OCI-LY3 (cell line): ENCODE data around the gene DNAH10.

Experiments used
- H2AFZ ChIP-seq: fragments of 200-600, 300-600 bp; shearing (Covaris generic); 2 replicates; pipeline ENCODE4 v1.6.0; 2014; ENCODE audit warnings: antibody characterized with exemption, low read depth, low read length
- H3K27ac ChIP-seq: fragments of 200-600, 300-600 bp; sonication (generic); 2 replicates; pipeline ENCODE4 v1.5.1; 2014; ENCODE audit warnings: mild to moderate bottlenecking, low read length, moderate library complexity, mixed read lengths
- H3K27me3 ChIP-seq: fragments of 200-600, 300-600 bp; sonication (generic); 2 replicates; pipeline ENCODE4 v1.6.1; 2014; ENCODE audit warnings: low read depth, low read length, mixed read lengths
- H3K36me3 ChIP-seq: fragments of 200-600, 300-600 bp; sonication (generic); replicated peaks from 2 replicates; pipeline ENCODE3; 2014; ENCODE audit warnings: low read depth, low read length, mixed read lengths
- H3K4me1 ChIP-seq: fragments of 300-600, 200-600 bp; sonication (generic); 2 replicates; pipeline ENCODE4 v1.6.1; 2014; ENCODE audit warnings: low read length, mixed read lengths
- H3K4me2 ChIP-seq: fragments of 200-600, 300-600 bp; sonication (generic); 2 replicates; pipeline ENCODE4 v1.6.1; 2014; ENCODE audit warnings: low read length, mixed read lengths
- H3K4me3 ChIP-seq: fragments of 300-600, 200-600 bp; sonication (generic); 2 replicates; pipeline ENCODE4 v1.5.1; 2014; ENCODE audit warnings: antibody characterized with exemption, mild to moderate bottlenecking, low read length, moderate library complexity
- H3K79me2 ChIP-seq: fragments of 300-600, 200-600 bp; shearing (Covaris generic); 2 replicates; pipeline ENCODE4 v1.6.1; 2014; ENCODE audit warnings: mild to moderate bottlenecking, low read length, mixed read lengths
- H3K9ac ChIP-seq: fragments of 300-600, 200-600 bp; shearing (Covaris generic); 2 replicates; pipeline ENCODE4 v1.6.0; 2014; ENCODE audit warnings: mild to moderate bottlenecking, low read length, moderate library complexity
- H3K9me3 ChIP-seq: fragments of 200-600, 300-600 bp; shearing (Covaris generic); 2 replicates; pipeline ENCODE4 v1.6.1; 2014; ENCODE audit warnings: low read length, mixed read lengths; ENCODE audit not compliant: insufficient read depth
- H4K20me1 ChIP-seq: fragments of 200-600, 300-600 bp; sonication (generic); 2 replicates; pipeline ENCODE4 v1.6.1; 2016; ENCODE audit warnings: low read length, mixed read lengths; ENCODE audit not compliant: insufficient read depth
- EZH2phosphoT487 ChIP-seq: fragments of 200-600 bp; shearing (Covaris generic); IDR thresholded peaks from 2 replicates; pipeline ENCODE4 v1.6.1; 2018; ENCODE audit warnings: antibody characterized with exemption, mixed run types, low read depth
- TF ChIP-seq, protein P1 (sequence below): fragments of 200-600, 300-600 bp; sonication (generic); IDR thresholded peaks from 2 replicates; pipeline ENCODE4 v1.5.1; 2014; ENCODE audit warnings: antibody characterized with exemption, low read length, low read depth

Gene DNAH10

DNA sequence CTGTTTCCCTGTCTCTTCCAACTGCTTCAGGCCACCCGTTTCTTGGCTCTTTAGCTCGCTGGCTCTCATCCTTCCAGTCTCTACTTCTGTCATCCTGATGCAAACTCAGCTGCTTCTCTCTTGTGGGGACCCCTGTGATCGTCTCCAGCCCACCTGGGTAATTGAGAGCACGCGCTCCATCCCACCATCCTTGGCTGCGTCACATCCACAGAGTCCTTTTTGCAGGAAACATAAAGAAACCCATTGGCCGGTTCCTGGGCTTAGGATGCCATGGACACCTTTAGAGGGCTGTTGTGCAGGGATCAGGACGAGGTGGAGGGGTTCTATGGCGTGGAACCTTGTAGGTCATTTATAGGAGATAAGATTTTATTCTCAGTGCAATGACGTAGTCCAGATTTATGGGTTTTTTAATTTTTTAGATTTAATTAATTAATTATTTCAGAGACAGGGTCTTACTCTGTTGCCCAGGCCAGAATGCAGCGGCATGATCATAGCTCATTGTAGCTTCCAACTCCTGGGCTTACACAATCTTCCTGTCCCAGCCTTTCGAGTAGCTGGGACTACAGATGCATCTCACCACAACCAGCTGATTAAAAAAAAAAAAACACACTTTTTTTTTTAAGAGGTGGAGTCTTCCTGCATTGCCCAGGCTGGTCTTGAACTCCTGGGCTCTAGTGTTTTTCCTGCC is 127.9 kb downstream of the DNAH10 start:
- no peak overlapping the region for H2AFZ ChIP-seq
- H3K79me2 ChIP-seq: no peaks in the 10 kb centered on the region
- no peaks in the 10 kb centered on the region for H3K9me3 ChIP-seq
- no peaks in the 10 kb centered on the region for H3K36me3 ChIP-seq
- no peak for TF ChIP-seq EZH2phosphoT487
- TF ChIP-seq, protein P1, sequence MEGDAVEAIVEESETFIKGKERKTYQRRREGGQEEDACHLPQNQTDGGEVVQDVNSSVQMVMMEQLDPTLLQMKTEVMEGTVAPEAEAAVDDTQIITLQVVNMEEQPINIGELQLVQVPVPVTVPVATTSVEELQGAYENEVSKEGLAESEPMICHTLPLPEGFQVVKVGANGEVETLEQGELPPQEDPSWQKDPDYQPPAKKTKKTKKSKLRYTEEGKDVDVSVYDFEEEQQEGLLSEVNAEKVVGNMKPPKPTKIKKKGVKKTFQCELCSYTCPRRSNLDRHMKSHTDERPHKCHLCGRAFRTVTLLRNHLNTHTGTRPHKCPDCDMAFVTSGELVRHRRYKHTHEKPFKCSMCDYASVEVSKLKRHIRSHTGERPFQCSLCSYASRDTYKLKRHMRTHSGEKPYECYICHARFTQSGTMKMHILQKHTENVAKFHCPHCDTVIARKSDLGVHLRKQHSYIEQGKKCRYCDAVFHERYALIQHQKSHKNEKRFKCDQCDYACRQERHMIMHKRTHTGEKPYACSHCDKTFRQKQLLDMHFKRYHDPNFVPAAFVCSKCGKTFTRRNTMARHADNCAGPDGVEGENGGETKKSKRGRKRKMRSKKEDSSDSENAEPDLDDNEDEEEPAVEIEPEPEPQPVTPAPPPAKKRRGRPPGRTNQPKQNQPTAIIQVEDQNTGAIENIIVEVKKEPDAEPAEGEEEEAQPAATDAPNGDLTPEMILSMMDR: no peak
- no peak overlapping the region for H3K4me3 ChIP-seq
- no peaks in the 10 kb centered on the region for H3K4me1 ChIP-seq
- H3K27me3 ChIP-seq: peaks cover 9% of the 10 kb centered on the region; the same call in 1 of the 2 replicates
- no peak overlapping the region for H3K9ac ChIP-seq
- no peak overlapping the region for H3K27ac ChIP-seq
- no peak overlapping the region for H3K4me2 ChIP-seq
- no peaks in the 10 kb centered on the region for H4K20me1 ChIP-seq

GRCh38 chr12:123890536-123890902 is 128.4 kb downstream of the DNAH10 start:
- peaks cover 5% of the 10 kb centered on the region; the same call in 1 of the 2 replicates for H3K27me3 ChIP-seq
- H3K36me3 ChIP-seq: no peaks in the 10 kb centered on the region
- no peak overlapping the region for H3K4me3 ChIP-seq

DNA sequence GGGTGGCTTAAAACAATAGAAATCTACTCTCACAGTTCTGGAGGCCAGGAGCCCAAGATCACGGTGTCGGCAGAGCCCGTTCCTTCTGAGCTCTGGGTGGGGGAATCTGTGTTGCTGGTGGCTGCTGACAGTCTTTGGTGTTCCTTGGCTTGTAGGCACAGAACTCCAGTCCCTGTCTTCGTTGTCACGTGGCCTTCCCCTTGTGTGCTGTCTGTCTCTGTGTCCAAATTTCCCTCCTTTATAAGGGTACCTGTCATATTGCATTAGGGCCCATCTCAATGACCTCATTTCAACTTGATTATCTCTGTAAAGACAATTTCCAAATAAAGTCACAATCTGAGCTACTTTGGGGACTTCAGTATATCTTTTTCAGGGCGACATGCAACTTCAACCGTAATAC is 128.9 kb downstream of the DNAH10 start:
- H3K79me2 ChIP-seq: no peaks in the 10 kb centered on the region

More at GRCh38 chr12:123890536-123890902, 128.4 kb downstream of the DNAH10 start:
- no peaks in the 10 kb centered on the region for H3K79me2 ChIP-seq
- H3K9ac ChIP-seq: no peak overlapping the region
- no peaks in the 10 kb centered on the region for H3K4me1 ChIP-seq
- no peaks in the 10 kb centered on the region for H4K20me1 ChIP-seq
- TF ChIP-seq, protein P1: no peak
- no peak for TF ChIP-seq EZH2phosphoT487
- H3K9me3 ChIP-seq: no peaks in the 10 kb centered on the region
- no peak overlapping the region for H3K27ac ChIP-seq
- no peak overlapping the region for H3K4me2 ChIP-seq
- no peak overlapping the region for H2AFZ ChIP-seq

DNA sequence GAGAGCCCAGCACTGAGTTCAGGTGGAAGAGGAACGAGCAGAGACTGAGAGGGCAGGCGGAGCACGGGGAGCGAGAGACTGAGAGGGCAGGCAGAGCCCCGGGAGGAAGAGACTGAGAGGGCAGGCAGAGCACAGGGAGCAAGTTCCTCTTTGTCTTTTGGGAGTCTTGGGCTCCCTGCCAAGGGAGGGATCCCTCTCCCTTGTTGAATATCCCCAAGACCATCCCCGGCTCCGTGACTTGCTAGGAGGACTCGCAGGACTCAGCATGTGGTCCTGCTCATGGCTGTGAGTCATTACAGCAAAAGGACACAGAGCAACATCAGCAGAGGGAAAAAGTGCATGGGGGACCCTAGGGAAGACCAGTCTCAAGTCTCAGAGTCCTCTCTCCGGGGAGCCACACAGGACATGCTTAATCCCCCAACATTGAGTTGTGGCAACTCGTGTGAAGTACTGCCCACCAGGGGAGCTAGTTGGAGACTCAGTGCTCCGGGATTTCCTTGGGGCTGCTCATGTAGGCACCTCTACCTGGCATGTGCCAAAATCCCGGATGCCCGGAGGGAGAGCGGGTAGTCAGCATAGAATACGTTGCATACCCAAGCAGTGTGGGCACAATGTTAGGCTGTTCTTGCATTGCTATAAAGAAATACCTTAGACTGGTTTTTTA is 129.5 kb downstream of the DNAH10 start:
- Histone ChIP-seq H3K9me3 (no peaks in the 10 kb centered on the region), H3K27me3 (0 out of 2 replicates have a peak, but pooled peaks cover 5% of the 10 kb centered on the region), H3K36me3 (no peaks in the 10 kb centered on the region), H3K27ac (no peak overlapping the region), H3K4me3 (no peak overlapping the region), H3K9ac (no peak overlapping the region), H3K4me1 (no peaks in the 10 kb centered on the region), H2AFZ (no peak overlapping the region), H3K79me2 (no peaks in the 10 kb centered on the region), H4K20me1 (no peaks in the 10 kb centered on the region), H3K4me2 (no peak overlapping the region)
- TF ChIP-seq, protein P1: no peak
- no peak for TF ChIP-seq EZH2phosphoT487

More for the DNA sequence above, 128.9 kb downstream of the DNAH10 start:
- Histone ChIP-seq H3K36me3 (no peaks in the 10 kb centered on the region), H3K9me3 (no peaks in the 10 kb centered on the region), H3K27me3 (0 out of 2 replicates have a peak, but pooled peaks cover 5% of the 10 kb centered on the region), H3K27ac (no peak overlapping the region), H4K20me1 (no peaks in the 10 kb centered on the region), H2AFZ (no peak overlapping the region), H3K4me2 (no peak overlapping the region), H3K4me3 (no peak overlapping the region), H3K4me1 (no peaks in the 10 kb centered on the region), H3K9ac (no peak overlapping the region)
- no peak for TF ChIP-seq EZH2phosphoT487
- TF ChIP-seq, protein P1: no peak
